Fibroblast of villous mesenchyme (primary cell): ENCODE measurements around the gene LIN9. TPM values are rescaled to one million over a fixed set of nuclear protein-coding genes. Genes with fewer than 3 reads are reported as not detected.
"Not testable (repeated sequence)": the region's sequence is repeated elsewhere in the genome, so short reads cannot be mapped to it uniquely, and the experiment has no call there.

Source experiments
- DNase-seq: peaks from one replicate; pipeline ENCODE4 v3.0.0-alpha.2; 2010; ENCODE audit warnings: low read depth
- H3K4me3 ChIP-seq: 2 replicates; pipeline ENCODE4 v1.5.1; 2011; ENCODE audit warnings: low read depth, mild to moderate bottlenecking, low read length
- CTCF ChIP-seq: IDR thresholded peaks from 2 replicates; pipeline ENCODE4 v1.5.1; 2012; ENCODE audit warnings: low read depth, mild to moderate bottlenecking, low read length; ENCODE audit not compliant: insufficient read depth
- total RNA-seq: library from RNA; depleted of rRNA; stranded (reverse); fragments of >200 nt; gene quantifications from 2 replicates; pipeline ENCODE4 v1.2.3, GENCODE V29; 2012

Gene LIN9
- total RNA-seq, 1 donor: 5.6 TPM

DNA sequence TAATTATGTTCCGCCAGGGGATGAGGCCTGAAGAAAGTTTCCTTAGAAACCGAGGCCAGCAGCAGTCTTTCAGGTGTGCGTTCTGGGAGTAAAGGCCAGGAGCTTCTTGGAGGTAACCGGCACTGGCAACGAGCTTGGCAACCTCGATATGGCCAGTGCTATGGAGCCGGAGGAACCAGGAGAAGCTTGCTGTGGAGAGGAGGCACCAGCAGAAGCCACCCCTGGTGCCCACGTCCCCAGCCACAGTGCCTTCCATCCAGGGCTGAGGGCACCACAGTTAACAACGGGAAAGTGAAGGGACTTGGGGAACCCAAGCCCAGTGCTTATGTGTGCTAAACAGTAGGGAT, 41.5 kb upstream of the LIN9 start:
- no peak for TF ChIP-seq CTCF
- no peak overlapping the region for H3K4me3 ChIP-seq
- DNase-seq: no peak

GRCh38 chr1:226349801-226350518, 41.0 kb upstream of the LIN9 start:
- no peak overlapping the region for H3K4me3 ChIP-seq
- no peak for TF ChIP-seq CTCF
- DNase-seq: peak; percentile 41

GRCh38 chr1:226349081-226349480, 40.1 kb upstream of the LIN9 start:
- TF ChIP-seq CTCF: no peak

DNA sequence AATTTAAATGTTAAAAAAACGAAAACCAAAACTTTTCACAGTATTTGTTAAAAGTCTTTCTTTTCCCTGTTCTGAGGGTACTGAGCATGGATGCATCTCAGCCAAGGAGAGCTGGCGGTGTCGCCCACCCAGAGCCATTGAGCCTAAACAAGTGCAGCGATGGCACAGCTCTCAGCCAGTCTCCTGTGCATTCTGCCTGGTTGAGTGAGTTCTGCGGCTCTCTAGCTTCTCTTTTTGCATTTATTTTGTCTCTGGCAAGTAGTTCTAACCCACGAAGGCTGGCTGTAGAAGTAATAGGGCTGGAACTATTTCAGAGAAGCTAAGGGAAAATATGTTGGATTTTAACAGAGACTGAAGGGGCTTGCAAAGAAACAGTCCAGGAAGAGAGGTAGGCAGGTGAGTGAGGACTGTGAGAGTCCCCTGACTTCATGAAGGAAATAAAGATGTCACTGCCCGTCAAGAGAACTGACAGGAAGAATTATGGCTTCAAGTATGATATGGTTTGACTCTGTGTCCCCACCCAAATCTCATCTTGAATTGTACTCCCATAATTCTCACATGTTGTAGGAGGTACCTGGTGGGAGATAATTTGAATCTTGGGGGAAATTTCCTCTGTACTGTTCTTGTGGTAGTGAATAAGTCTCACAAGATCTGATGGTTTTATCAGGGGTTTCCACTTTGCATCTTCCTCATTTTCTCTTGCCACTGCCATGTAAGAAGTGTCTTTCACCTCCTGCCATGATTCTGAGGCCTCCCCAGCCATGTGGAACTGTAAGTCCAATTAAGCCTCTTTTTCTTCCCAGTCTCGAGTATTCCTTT, 35.7 kb upstream of the LIN9 start:
- H3K4me3 ChIP-seq: no peak overlapping the region
- no peak for DNase-seq
- TF ChIP-seq CTCF: no peak

More at GRCh38 chr1:226349081-226349480, 40.1 kb upstream of the LIN9 start:
- DNase-seq: no peak
- H3K4me3 ChIP-seq: no peak overlapping the region

- H3K4me3 ChIP-seq: no peak overlapping the region
- TF ChIP-seq CTCF: no peak
- DNase-seq: no peak
Measured at GRCh38 chr1:226342656-226343055, 33.7 kb upstream of the LIN9 start.

DNA sequence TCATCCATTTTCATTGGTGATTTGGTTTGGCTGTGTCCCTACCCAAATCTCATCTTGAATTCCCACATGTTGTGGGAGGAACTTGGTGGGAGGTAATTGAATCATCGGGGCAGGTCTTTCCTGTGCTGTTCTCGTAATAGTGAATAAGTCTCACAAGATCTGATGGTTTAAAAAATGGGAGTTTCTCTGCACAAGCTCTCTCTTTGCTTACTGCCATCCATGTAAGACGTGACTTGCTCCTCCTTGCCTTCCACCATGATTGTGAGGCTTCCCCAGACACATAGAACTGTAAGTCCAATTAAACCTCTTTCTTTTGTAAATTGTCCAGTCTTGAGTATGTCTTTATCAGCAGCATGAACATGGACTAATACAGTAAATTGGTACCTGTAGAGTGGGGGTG, 31.1 kb upstream of the LIN9 start:
- not testable (repeated sequence) for H3K4me3 ChIP-seq, DNase-seq

- no peak for TF ChIP-seq CTCF
- DNase-seq: no peak
- H3K4me3 ChIP-seq: no peak overlapping the region
Measured at GRCh38 chr1:226337276-226337875, 28.4 kb upstream of the LIN9 start.
